Panc1 (cell line): ENCODE results near the gene SRMS. TPM values are rescaled to one million over a fixed set of nuclear protein-coding genes. Genes with fewer than 3 reads are reported as not detected.

Experiments used
- ATAC-seq: fragments of 200-7000 bp; cut with Tn5 transposase; 2 replicates; pipeline ENCODE4 v1.9.1; 2020; ENCODE audit warnings: mild to moderate bottlenecking, moderate library complexity
- BruUV-seq: library from RNA; stranded (reverse); fragments of 400-500 nt; replicated peaks from 2 replicates; lab custom pipeline; 2021; lab: Mats Ljungman, UMichigan
- CTCF ChIA-PET: fragments of 300-600 bp; sonication (Branson Sonifier 250); formaldehyde crosslinking; loops from one replicate; lab custom pipeline; 2022; ENCODE audit warnings: antibody characterized with exemption; lab: Charles Lee
- POLR2A ChIA-PET: fragments of 300-600 bp; sonication (Branson Sonifier 250); formaldehyde crosslinking; loops from one replicate; lab custom pipeline; 2022; ENCODE audit warnings: antibody characterized with exemption; lab: Charles Lee
- DNase-seq: peaks from one replicate; pipeline ENCODE4 v3.0.0-alpha.2; 2010; ENCODE audit warnings: low read depth, low spot score
- H3K27ac ChIP-seq: 2 replicates; pipeline ENCODE4 v1.5.1; 2011; ENCODE audit warnings: mild to moderate bottlenecking, low read length, inconsistent platforms
- H3K27me3 ChIP-seq: fragments of 200-500 bp; sonication (Bioruptor generic); 2 replicates; pipeline ENCODE4 v1.6.0; 2014; ENCODE audit warnings: low read length, inconsistent platforms; ENCODE audit not compliant: control insufficient read depth, insufficient read depth
- H3K36me3 ChIP-seq: fragments of 200-500 bp; sonication (Bioruptor generic); 2 replicates; pipeline ENCODE4 v1.5.1; 2014; ENCODE audit warnings: inconsistent platforms, mild to moderate bottlenecking, low read length, moderate library complexity; ENCODE audit not compliant: control insufficient read depth, insufficient read depth
- H3K4me1 ChIP-seq: 2 replicates; pipeline ENCODE4 v1.5.1; 2011; ENCODE audit warnings: inconsistent platforms, mild to moderate bottlenecking, low read length, moderate library complexity; ENCODE audit not compliant: control insufficient read depth, insufficient read depth
- H3K4me3 ChIP-seq, 2 experiments: 2 replicates each; pipeline ENCODE4 v1.5.1; 2011 to 2012; ENCODE audit warnings: low read depth in 2 of 2, low read length in 2 of 2, mild to moderate bottlenecking in 2 of 2, inconsistent platforms in 1 of 2, moderate library complexity in 1 of 2
- H3K9me3 ChIP-seq: fragments of 200-500 bp; sonication (Bioruptor generic); 2 replicates; pipeline ENCODE4 v1.5.1; 2014; ENCODE audit warnings: low read depth, mild to moderate bottlenecking, inconsistent platforms, low read length, moderate library complexity; ENCODE audit not compliant: control insufficient read depth, insufficient read depth
- CTCF ChIP-seq: fragments of 450-650 bp; IDR thresholded peaks from 2 replicates; pipeline ENCODE4 v1.5.1; 2017; ENCODE audit warnings: mild to moderate bottlenecking
- POLR2AphosphoS5 ChIP-seq: IDR thresholded peaks from 2 replicates; pipeline ENCODE4 v1.6.1; 2012; ENCODE audit warnings: mild to moderate bottlenecking, low read depth, low read length, moderate library complexity
- REST ChIP-seq, 2 experiments: IDR thresholded peaks; 2 replicates each; pipeline ENCODE4 v1.6.1; 2011 to 2012; ENCODE audit warnings: low read depth in 2 of 2, control low read depth in 1 of 2, low read length in 1 of 2, mild to moderate bottlenecking in 1 of 2, moderate library complexity in 1 of 2; ENCODE audit not compliant: insufficient read depth in 1 of 2
- SIN3A ChIP-seq: IDR thresholded peaks from 2 replicates; pipeline ENCODE4 v1.6.1; 2012; ENCODE audit warnings: low read depth, mild to moderate bottlenecking, low read length, moderate library complexity, borderline replicate concordance; ENCODE audit not compliant: insufficient read depth
- TCF7L2 ChIP-seq: IDR thresholded peaks from 2 replicates; pipeline ENCODE4 v1.6.1; 2011; ENCODE audit warnings: mild to moderate bottlenecking, low read depth, low read length, inconsistent platforms
- in situ Hi-C: cut with HindIII; loops from 2 replicates; pipeline ENCODE4 v1.10.0; 2016; ENCODE audit warnings: low sequenced_read_pairs, low pct_unique_long_range_greater_than_20kb
- intact Hi-C: fragments of 100-400 bp; cut with micrococcal nuclease; formaldehyde crosslinking; loops from one replicate; pipeline ENCODE4 v1.10.0; 2022; ENCODE audit not compliant: unreplicated experiment
- total RNA-seq: library from RNA; stranded (reverse); gene quantifications from one replicate; pipeline ENCODE4 v1.2.1, GENCODE V29; 2021; ENCODE audit not compliant: unreplicated experiment

The SRMS gene
- total RNA-seq, 1 experiment from 2014 or later: not detected

- BruUV-seq: no TSS peak
- intact Hi-C loops: no loop called here
- CTCF ChIA-PET: no interaction called here
- TF ChIP-seq TCF7L2 (no peak), POLR2AphosphoS5 (no peak), CTCF (no peak)
- POLR2A ChIA-PET: no interaction called here
- peak; percentile 24 for ATAC-seq
- Histone ChIP-seq H3K9me3 (no peaks in the 10 kb centered on the region), H3K27ac (no peak overlapping the region), H3K4me3 (no peak overlapping the region), H3K27me3 (no peaks in the 10 kb centered on the region), H3K36me3 (no peaks in the 10 kb centered on the region), H3K4me1 (no peaks in the 10 kb centered on the region)
- in situ Hi-C loops: loop anchor here (10.0 kb wide), 1 partner anchor 65 kb away; no protein-coding TSS in a partner anchor
- DNase-seq: no peak
Observed at GRCh38 chr20:63529861-63530787, 17.4 kb downstream of the SRMS start.

GRCh38 chr20:63529180-63529860 lies 18.2 kb downstream of the SRMS start:
- BruUV-seq: no TSS peak
- Histone ChIP-seq H3K4me1 (no peaks in the 10 kb centered on the region), H3K36me3 (no peaks in the 10 kb centered on the region), H3K27me3 (no peaks in the 10 kb centered on the region), H3K27ac (no peak overlapping the region), H3K9me3 (no peaks in the 10 kb centered on the region), H3K4me3 (no peak overlapping the region)
- TF ChIP-seq POLR2AphosphoS5 (no peak), TCF7L2 (no peak), CTCF (no peak), REST (IDR thresholded peaks at IDR 0.05; ENCODE audit: insufficient read depth in 1 of 2, low read depth in 2 of 2, low read length in 1 of 2) (no peak), SIN3A (no peak)
- DNase-seq (no peak), ATAC-seq (peak; percentile 13; the same call in 1 of the 2 replicates)
- in situ Hi-C loops (no loop called here), intact Hi-C loops (no loop called here)
- ChIA-PET POLR2A (no interaction called here), CTCF (no interaction called here)
